ENCODE results near the gene DOCK2. TPM values are rescaled to one million over a fixed set of nuclear protein-coding genes. Genes with fewer than 3 reads are reported as not detected.

DOCK2 gene
- total RNA-seq, 1 experiment from 2014 or later = 1.4 TPM

DNA sequence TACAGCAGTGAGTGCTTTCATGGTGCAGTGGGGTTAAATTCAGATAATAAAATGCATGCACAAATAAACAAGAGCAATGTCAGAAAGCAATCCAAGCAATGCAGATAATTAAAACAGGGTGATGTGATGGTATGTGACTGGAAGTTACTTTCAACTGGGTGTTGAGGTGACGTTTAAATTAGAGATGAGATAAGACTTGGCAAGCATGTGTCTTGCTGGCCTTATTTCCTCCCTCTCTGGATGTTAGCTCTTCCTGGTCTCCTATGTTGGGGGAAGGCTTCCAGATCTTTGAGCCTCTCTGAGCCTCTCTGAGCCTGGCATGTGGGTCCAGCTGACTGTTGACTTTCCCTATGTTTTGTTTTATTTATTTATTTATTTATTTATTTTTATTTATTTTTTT lies 54.4 kb downstream of the DOCK2 start:
- DNase-seq (ENCODE audit: low read depth, low spot score) = no peak
- H3K9me3 ChIP-seq (ENCODE audit: control insufficient read depth, insufficient read depth, low read depth, low read length) = no peaks in the 10 kb centered on the region; the same call in 1 of the 2 replicates
- intact Hi-C loops (cut with micrococcal nuclease; ENCODE audit: unreplicated experiment) (no loop called here), in situ Hi-C loops (cut with HindIII; ENCODE audit: low pct_unique_long_range_greater_than_20kb, low sequenced_read_pairs) (no loop called here)
- no peak overlapping the region for H3K4me3 ChIP-seq (ENCODE audit: low read depth in 2 of 2, low read length in 2 of 2)
- ChIA-PET POLR2A (no interaction called here), CTCF (no interaction called here)
- peaks cover 17% of the 10 kb centered on the region for H3K4me1 ChIP-seq (ENCODE audit: control insufficient read depth, insufficient read depth, low read length)
- no peaks in the 10 kb centered on the region for H3K27me3 ChIP-seq (ENCODE audit: control insufficient read depth, insufficient read depth, low read length)
- TF ChIP-seq SIN3A (IDR thresholded peaks at IDR 0.05; ENCODE audit: borderline replicate concordance, insufficient read depth, low read depth, low read length) (no peak), TCF7L2 (IDR thresholded peaks at IDR 0.05; ENCODE audit: low read depth, low read length) (no peak), POLR2AphosphoS5 (IDR thresholded peaks at IDR 0.05; ENCODE audit: low read depth, low read length) (no peak)
- TF ChIP-seq, protein P1, sequence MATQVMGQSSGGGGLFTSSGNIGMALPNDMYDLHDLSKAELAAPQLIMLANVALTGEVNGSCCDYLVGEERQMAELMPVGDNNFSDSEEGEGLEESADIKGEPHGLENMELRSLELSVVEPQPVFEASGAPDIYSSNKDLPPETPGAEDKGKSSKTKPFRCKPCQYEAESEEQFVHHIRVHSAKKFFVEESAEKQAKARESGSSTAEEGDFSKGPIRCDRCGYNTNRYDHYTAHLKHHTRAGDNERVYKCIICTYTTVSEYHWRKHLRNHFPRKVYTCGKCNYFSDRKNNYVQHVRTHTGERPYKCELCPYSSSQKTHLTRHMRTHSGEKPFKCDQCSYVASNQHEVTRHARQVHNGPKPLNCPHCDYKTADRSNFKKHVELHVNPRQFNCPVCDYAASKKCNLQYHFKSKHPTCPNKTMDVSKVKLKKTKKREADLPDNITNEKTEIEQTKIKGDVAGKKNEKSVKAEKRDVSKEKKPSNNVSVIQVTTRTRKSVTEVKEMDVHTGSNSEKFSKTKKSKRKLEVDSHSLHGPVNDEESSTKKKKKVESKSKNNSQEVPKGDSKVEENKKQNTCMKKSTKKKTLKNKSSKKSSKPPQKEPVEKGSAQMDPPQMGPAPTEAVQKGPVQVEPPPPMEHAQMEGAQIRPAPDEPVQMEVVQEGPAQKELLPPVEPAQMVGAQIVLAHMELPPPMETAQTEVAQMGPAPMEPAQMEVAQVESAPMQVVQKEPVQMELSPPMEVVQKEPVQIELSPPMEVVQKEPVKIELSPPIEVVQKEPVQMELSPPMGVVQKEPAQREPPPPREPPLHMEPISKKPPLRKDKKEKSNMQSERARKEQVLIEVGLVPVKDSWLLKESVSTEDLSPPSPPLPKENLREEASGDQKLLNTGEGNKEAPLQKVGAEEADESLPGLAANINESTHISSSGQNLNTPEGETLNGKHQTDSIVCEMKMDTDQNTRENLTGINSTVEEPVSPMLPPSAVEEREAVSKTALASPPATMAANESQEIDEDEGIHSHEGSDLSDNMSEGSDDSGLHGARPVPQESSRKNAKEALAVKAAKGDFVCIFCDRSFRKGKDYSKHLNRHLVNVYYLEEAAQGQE (IDR thresholded peaks at IDR 0.05; ENCODE audit: insufficient read depth in 1 of 2, low read depth in 2 of 2, low read length in 1 of 2) = no peak
- TF ChIP-seq, protein P2, sequence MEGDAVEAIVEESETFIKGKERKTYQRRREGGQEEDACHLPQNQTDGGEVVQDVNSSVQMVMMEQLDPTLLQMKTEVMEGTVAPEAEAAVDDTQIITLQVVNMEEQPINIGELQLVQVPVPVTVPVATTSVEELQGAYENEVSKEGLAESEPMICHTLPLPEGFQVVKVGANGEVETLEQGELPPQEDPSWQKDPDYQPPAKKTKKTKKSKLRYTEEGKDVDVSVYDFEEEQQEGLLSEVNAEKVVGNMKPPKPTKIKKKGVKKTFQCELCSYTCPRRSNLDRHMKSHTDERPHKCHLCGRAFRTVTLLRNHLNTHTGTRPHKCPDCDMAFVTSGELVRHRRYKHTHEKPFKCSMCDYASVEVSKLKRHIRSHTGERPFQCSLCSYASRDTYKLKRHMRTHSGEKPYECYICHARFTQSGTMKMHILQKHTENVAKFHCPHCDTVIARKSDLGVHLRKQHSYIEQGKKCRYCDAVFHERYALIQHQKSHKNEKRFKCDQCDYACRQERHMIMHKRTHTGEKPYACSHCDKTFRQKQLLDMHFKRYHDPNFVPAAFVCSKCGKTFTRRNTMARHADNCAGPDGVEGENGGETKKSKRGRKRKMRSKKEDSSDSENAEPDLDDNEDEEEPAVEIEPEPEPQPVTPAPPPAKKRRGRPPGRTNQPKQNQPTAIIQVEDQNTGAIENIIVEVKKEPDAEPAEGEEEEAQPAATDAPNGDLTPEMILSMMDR (IDR thresholded peaks at IDR 0.05) = no peak
- BruUV-seq (replicated peaks) = no TSS peak
- H3K27ac ChIP-seq (ENCODE audit: low read length) = peak overlapping the region; percentile 32; the same call in 1 of the 2 replicates
- no peaks in the 10 kb centered on the region for H3K36me3 ChIP-seq (ENCODE audit: control insufficient read depth, insufficient read depth, low read length)
- ATAC-seq = no peak

DNA sequence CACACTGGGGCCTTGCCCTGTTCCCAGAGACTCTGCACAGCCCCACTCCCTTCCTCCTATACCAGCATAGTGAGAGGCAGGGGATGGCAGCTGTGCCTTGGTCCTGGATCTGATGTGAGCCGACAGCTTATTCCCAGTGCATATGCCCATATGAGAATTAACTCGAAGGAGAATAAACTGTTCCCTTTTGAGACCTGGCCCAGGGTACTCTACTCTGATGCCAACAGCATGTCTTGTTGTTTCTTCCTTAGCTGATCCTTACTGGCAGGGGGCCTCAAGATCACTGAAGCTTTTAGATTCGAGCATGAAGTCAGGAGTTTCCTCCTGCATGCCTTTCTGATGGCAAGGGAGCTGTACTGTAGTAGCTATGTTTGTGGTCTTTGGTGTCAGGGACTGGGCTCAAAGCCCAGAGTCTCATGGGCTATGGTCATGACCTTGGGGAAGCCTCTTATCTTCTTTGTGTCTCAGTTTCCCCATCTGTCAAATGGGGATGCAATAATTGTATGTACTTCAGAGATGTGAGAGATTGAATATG lies 57.1 kb downstream of the DOCK2 start:
- Histone ChIP-seq H3K4me1 (ENCODE audit: control insufficient read depth, insufficient read depth, low read length) (peaks cover 22% of the 10 kb centered on the region), H3K36me3 (ENCODE audit: control insufficient read depth, insufficient read depth, low read length) (no peaks in the 10 kb centered on the region), H3K27ac (ENCODE audit: low read length) (peak overlapping the region; percentile 86), H3K27me3 (ENCODE audit: control insufficient read depth, insufficient read depth, low read length) (no peaks in the 10 kb centered on the region), H3K9me3 (ENCODE audit: control insufficient read depth, insufficient read depth, low read depth, low read length) (no peaks in the 10 kb centered on the region; the same call in 1 of the 2 replicates), H3K4me3 (ENCODE audit: low read depth in 2 of 2, low read length in 2 of 2) (no peak overlapping the region)
- ChIA-PET POLR2A (no interaction called here), CTCF (interaction anchor here (0.6 kb wide), 1 partner anchor 1108 kb away, joined by 3 read pairs; no protein-coding TSS in a partner anchor)
- DNase-seq (ENCODE audit: low read depth, low spot score) (no peak), ATAC-seq (no peak)
- intact Hi-C loops (cut with micrococcal nuclease; ENCODE audit: unreplicated experiment) = no loop called here
- in situ Hi-C loops (cut with HindIII; ENCODE audit: low pct_unique_long_range_greater_than_20kb, low sequenced_read_pairs) = no loop called here
- BruUV-seq (replicated peaks) = no TSS peak
- TF ChIP-seq TCF7L2 (IDR thresholded peaks at IDR 0.05; ENCODE audit: low read depth, low read length) (no peak), SIN3A (IDR thresholded peaks at IDR 0.05; ENCODE audit: borderline replicate concordance, insufficient read depth, low read depth, low read length) (no peak), POLR2AphosphoS5 (IDR thresholded peaks at IDR 0.05; ENCODE audit: low read depth, low read length) (no peak)
- TF ChIP-seq, protein P2 (IDR thresholded peaks at IDR 0.05) = no peak
- TF ChIP-seq, protein P1 (IDR thresholded peaks at IDR 0.05; ENCODE audit: insufficient read depth in 1 of 2, low read depth in 2 of 2, low read length in 1 of 2) = no peak
